ENCODE results near the gene NEU3.
"Not testable (repeated sequence)": the region's sequence is repeated elsewhere in the genome, so short reads cannot be mapped to it uniquely, and the experiment has no call there.

Gene NEU3

GRCh38 chr11:75002516-75002915 lies 13.8 kb downstream of the NEU3 start:
- DNase-seq (ENCODE audit: insufficient read length, low spot score) = no peak
- no peak for TF ChIP-seq POLR2A (IDR thresholded peaks at IDR 0.05; ENCODE audit: low read depth, low read length)
- FAIRE-seq = no peak

GRCh38 chr11:75004215-75004614 lies 15.5 kb downstream of the NEU3 start:
- TF ChIP-seq POLR2A (IDR thresholded peaks at IDR 0.05; ENCODE audit: low read depth, low read length) = no peak

GRCh38 chr11:75011357-75011756 lies 22.6 kb downstream of the NEU3 start:
- TF ChIP-seq POLR2A (IDR thresholded peaks at IDR 0.05; ENCODE audit: low read depth, low read length) = no peak
- FAIRE-seq = no peak
- no peak for DNase-seq (ENCODE audit: insufficient read length, low spot score)

More at GRCh38 chr11:75004215-75004614, 15.5 kb downstream of the NEU3 start:
- FAIRE-seq (no peak), DNase-seq (ENCODE audit: insufficient read length, low spot score) (no peak)

GRCh38 chr11:75011872-75012271 lies 23.1 kb downstream of the NEU3 start:
- DNase-seq (ENCODE audit: insufficient read length, low spot score) (no peak), FAIRE-seq (no peak)
- TF ChIP-seq POLR2A (IDR thresholded peaks at IDR 0.05; ENCODE audit: low read depth, low read length) = no peak

- FAIRE-seq = no peak
- TF ChIP-seq POLR2A (IDR thresholded peaks at IDR 0.05; ENCODE audit: low read depth, low read length) = no peak
- no peak for DNase-seq (ENCODE audit: insufficient read length, low spot score)
Observed at GRCh38 chr11:75013051-75013450, 24.3 kb downstream of the NEU3 start.

GRCh38 chr11:75014129-75014528 lies 25.4 kb downstream of the NEU3 start:
- DNase-seq (ENCODE audit: insufficient read length, low spot score) (no peak), FAIRE-seq (peak; percentile 41)
- no peak for TF ChIP-seq POLR2A (IDR thresholded peaks at IDR 0.05; ENCODE audit: low read depth, low read length)

GRCh38 chr11:75019200-75019599 lies 30.5 kb downstream of the NEU3 start:
- not testable (repeated sequence) for DNase-seq (ENCODE audit: insufficient read length, low spot score); FAIRE-seq

- FAIRE-seq; DNase-seq (ENCODE audit: insufficient read length, low spot score): not testable (repeated sequence)
Observed at GRCh38 chr11:75020328-75020727, 31.6 kb downstream of the NEU3 start.

GRCh38 chr11:75022296-75022695 lies 33.6 kb downstream of the NEU3 start:
- DNase-seq (ENCODE audit: insufficient read length, low spot score) (no peak), FAIRE-seq (no peak)
- no peak for TF ChIP-seq POLR2A (IDR thresholded peaks at IDR 0.05; ENCODE audit: low read depth, low read length)

GRCh38 chr11:75022759-75023396 lies 34.1 kb downstream of the NEU3 start:
- no peak for FAIRE-seq
- no peak for TF ChIP-seq POLR2A (IDR thresholded peaks at IDR 0.05; ENCODE audit: low read depth, low read length)
- peak; percentile 66 for DNase-seq (ENCODE audit: insufficient read length, low spot score)

GRCh38 chr11:75023446-75024067 lies 34.8 kb downstream of the NEU3 start:
- TF ChIP-seq POLR2A (IDR thresholded peaks at IDR 0.05; ENCODE audit: low read depth, low read length) = no peak
- no peak for DNase-seq (ENCODE audit: insufficient read length, low spot score)
- no peak for FAIRE-seq

- no peak for TF ChIP-seq POLR2A (IDR thresholded peaks at IDR 0.05; ENCODE audit: low read depth, low read length)
- no peak for DNase-seq (ENCODE audit: insufficient read length, low spot score)
- no peak for FAIRE-seq
Observed at GRCh38 chr11:75024068-75024449, 35.3 kb downstream of the NEU3 start.

GRCh38 chr11:75024764-75025211 lies 36.1 kb downstream of the NEU3 start:
- no peak for FAIRE-seq
- TF ChIP-seq POLR2A (IDR thresholded peaks at IDR 0.05; ENCODE audit: low read depth, low read length) = no peak
- no peak for DNase-seq (ENCODE audit: insufficient read length, low spot score)

- FAIRE-seq = no peak
- DNase-seq (ENCODE audit: insufficient read length, low spot score) = no peak
- no peak for TF ChIP-seq POLR2A (IDR thresholded peaks at IDR 0.05; ENCODE audit: low read depth, low read length)
Observed at GRCh38 chr11:75025561-75025960, 36.8 kb downstream of the NEU3 start.

GRCh38 chr11:75028321-75028720 lies 39.6 kb downstream of the NEU3 start:
- TF ChIP-seq POLR2A (IDR thresholded peaks at IDR 0.05; ENCODE audit: low read depth, low read length) = no peak
- FAIRE-seq (no peak), DNase-seq (ENCODE audit: insufficient read length, low spot score) (no peak)
